SJSA1 (cell line): ENCODE results near the gene NEUROD1. TPM values are rescaled to one million over a fixed set of nuclear protein-coding genes. Genes with fewer than 3 reads are reported as not detected.
"Not testable (repeated sequence)": the region's sequence is repeated elsewhere in the genome, so short reads cannot be mapped to it uniquely, and the experiment has no call there.

Experiments used
- DNase-seq, 2 experiments: peaks; one replicate each; pipeline ENCODE4 v3.0.0-alpha.2; 2015 to 2020; ENCODE audit warnings: low spot score in 2 of 2, low read depth in 1 of 2
- H3K27ac ChIP-seq: fragments of 250-450 bp; sonication (Bioruptor Pico); 2 replicates; pipeline ENCODE4 v1.5.1; 2020; ENCODE audit warnings: mild to moderate bottlenecking, moderate library complexity
- H3K27me3 ChIP-seq: fragments of 250-450 bp; sonication (Bioruptor Pico); replicated peaks from 2 replicates; pipeline ENCODE4 v1.5.1; 2020; ENCODE audit warnings: mild to moderate bottlenecking, moderate library complexity
- H3K36me3 ChIP-seq: fragments of 250-450 bp; sonication (Bioruptor Pico); 2 replicates; pipeline ENCODE4 v1.5.1; 2020; ENCODE audit warnings: mild to moderate bottlenecking
- H3K4me1 ChIP-seq: fragments of 250-450 bp; sonication (Bioruptor Pico); replicated peaks from 2 replicates; pipeline ENCODE4 v1.6.1; 2021; ENCODE audit warnings: mild to moderate bottlenecking
- H3K4me3 ChIP-seq: fragments of 250-450 bp; sonication (Bioruptor Pico); 2 replicates; pipeline ENCODE4 v1.5.1; 2020; ENCODE audit warnings: mild to moderate bottlenecking
- H3K9me3 ChIP-seq: fragments of 250-450 bp; sonication (Bioruptor Pico); replicated peaks from 2 replicates; pipeline ENCODE4 v1.5.1; 2020; ENCODE audit warnings: mild to moderate bottlenecking
- total RNA-seq: library from RNA; depleted of rRNA; stranded (reverse); fragments of >200 nt; shearing (Covaris generic); gene quantifications from 2 replicates; pipeline ENCODE4 v1.2.3, GENCODE V29; 2014; rRNA removed

NEUROD1 gene
- not detected in 2 replicates for total RNA-seq

- Histone ChIP-seq H3K4me1 (peaks cover 14% of the 10 kb centered on the region), H3K4me3 (no peak within 1 kb of the TSS), H3K27me3 (peaks cover 74% of the 10 kb centered on the region), H3K27ac (no peak within 1 kb of the TSS), H3K36me3 (no peaks in the 10 kb centered on the region), H3K9me3 (peaks cover 17% of the 10 kb centered on the region)
- DNase-seq = no peak
These were observed at the start of gene NEUROD1 for GRCh38 chr2:181680055-181680936. TSS of gene NEUROD1 (minus strand) at chr2:181680517. CDS start at chr2:181678860, 1,657 bp downstream.

DNA sequence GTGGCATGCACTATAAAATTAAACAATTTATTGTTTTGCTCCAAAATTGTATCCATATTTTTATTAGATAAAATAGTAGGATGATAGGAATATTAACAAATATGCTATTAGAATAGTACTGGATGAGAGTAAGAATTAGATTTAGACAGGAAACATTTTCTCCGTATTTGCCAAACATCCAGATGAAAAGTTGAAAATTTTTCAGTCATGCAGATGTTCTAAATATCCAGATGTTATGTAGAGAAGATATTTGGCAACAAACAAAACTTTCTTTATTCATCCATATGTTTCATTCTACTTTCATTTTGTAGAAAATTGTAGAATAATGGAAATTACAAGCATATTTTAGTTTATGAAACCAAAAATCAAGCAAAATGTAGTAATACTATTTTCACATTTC lies 45.2 kb upstream of the NEUROD1 start:
- Histone ChIP-seq H3K27me3 (no peaks in the 10 kb centered on the region; the same call in 1 of the 2 replicates), H3K9me3 (no peaks in the 10 kb centered on the region), H3K4me3 (no peak overlapping the region), H3K36me3 (no peaks in the 10 kb centered on the region), H3K27ac (no peak overlapping the region), H3K4me1 (no peaks in the 10 kb centered on the region)
- no peak for DNase-seq

DNA sequence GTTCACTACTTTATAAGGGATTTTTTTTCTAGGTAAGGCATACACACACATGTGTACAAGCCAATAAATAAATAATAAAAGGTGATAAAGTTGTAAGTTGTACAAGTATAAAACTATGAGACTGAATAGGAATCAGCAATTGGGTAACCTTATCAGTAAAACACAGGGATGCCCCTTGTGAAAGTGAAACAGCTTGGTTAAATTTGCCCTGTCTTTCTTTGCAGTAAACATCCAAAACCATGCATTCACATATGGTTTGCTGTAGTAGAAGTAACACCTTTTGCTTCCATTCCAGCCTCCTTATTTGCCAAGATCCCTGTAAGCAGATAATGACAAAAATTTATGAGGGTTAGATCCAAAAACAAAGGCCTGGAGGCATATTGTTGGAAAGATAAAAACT lies 44.3 kb upstream of the NEUROD1 start:
- H3K4me3 ChIP-seq = no peak overlapping the region
- H3K27me3 ChIP-seq = no peaks in the 10 kb centered on the region; the same call in 1 of the 2 replicates
- no peak overlapping the region for H3K27ac ChIP-seq
- H3K9me3 ChIP-seq = no peaks in the 10 kb centered on the region
- DNase-seq = no peak
- H3K36me3 ChIP-seq = no peaks in the 10 kb centered on the region
- no peaks in the 10 kb centered on the region for H3K4me1 ChIP-seq

DNA sequence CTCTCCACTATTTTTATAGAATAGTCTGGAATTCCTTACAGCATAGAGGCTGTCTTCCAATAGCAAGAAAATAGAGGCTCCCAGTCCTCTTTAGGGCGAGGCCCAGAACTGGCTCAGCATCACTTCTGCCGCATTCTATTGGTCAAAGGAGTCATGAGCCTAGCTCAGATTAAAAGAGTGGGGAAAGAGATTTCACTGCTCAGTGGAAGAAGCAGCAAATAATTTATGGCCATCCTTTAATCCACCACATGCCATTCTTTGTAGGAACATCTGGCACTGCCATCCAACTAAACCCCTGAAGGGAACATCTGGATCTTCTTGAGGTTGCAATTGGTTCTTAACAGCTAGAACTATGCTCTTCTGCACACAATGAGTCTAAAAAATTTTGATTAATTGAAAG lies 43.4 kb upstream of the NEUROD1 start:
- DNase-seq = no peak
- Histone ChIP-seq H3K9me3 (no peaks in the 10 kb centered on the region), H3K27me3 (no peaks in the 10 kb centered on the region; the same call in 1 of the 2 replicates), H3K4me3 (no peak overlapping the region), H3K4me1 (no peaks in the 10 kb centered on the region), H3K36me3 (no peaks in the 10 kb centered on the region), H3K27ac (no peak overlapping the region)

DNA sequence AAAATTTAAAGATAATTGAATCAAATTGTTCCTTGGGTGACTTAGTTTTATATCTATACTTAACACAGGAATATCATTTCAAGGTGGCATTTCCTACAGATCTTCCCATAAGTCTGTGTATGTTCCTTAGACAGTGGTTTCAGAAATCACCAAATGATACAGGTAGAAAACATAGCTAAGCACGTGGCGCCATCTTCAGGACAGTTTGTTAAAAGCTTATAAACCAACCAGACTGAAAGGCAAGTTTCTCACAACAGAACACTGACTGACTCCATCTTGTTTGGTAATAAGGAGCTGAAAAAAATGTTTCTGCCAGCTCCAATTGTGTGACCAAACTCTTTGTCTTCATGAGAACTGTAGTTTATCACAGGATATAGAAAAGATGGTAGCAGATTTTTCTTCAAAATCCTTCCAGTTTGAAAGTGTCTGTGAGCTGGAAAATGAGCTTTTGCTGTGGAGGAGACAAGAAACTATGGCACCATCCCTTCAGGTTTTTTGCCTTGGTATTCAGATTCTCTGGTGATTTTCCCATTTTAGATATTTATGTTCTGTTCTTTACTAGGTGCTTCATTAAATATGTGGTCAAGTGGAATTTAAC lies 34.8 kb upstream of the NEUROD1 start:
- Histone ChIP-seq H3K4me3 (no peak overlapping the region), H3K27ac (no peak overlapping the region), H3K4me1 (no peaks in the 10 kb centered on the region), H3K9me3 (no peaks in the 10 kb centered on the region), H3K36me3 (no peaks in the 10 kb centered on the region), H3K27me3 (no peaks in the 10 kb centered on the region)
- DNase-seq = peak; percentile 63 to 70

GRCh38 chr2:181711051-181711450 lies 30.7 kb upstream of the NEUROD1 start:
- not testable (repeated sequence) for H3K27ac ChIP-seq, H3K9me3 ChIP-seq, DNase-seq, H3K4me3 ChIP-seq, H3K27me3 ChIP-seq, H3K36me3 ChIP-seq, H3K4me1 ChIP-seq

DNA sequence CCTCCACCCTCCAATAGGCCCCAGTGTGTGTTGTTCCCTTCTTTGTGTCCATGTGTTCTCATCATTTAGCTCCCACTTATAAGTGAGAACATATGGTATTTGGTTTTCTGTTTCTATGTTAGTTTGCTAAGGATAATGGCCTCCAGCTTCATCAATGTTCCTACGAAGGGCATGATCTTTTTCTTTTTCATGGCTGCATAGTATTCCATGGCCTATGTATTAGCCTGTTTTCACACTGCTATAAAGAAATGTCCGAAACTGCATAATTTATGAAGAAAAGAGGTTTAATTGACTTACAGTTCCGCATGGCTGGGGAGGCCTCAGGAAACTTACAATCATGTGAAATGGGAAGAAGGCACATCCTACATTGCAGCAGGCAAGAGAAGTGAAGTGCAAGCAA lies 22.2 kb upstream of the NEUROD1 start:
- H3K9me3 ChIP-seq, H3K4me3 ChIP-seq: not testable (repeated sequence)

DNA sequence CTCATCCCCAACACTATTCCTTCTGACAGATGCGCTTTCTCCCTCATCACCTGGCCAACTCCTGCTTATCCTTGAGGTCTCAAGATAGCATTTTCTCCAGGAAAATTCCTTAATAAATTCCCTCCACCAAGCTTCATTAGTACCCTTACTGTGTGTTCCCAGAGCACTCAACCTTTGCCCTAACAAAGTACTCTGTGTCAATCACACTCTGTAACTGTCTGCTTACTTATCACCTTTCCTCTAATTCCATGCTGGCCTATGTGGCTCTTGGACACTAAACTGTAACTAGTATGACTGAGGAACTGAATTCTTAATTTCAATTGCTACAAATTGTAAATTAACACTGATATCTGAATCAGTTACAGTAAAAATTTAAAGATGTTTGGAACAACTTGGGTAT lies 17.9 kb upstream of the NEUROD1 start:
- H3K27ac ChIP-seq = no peak overlapping the region
- peaks cover 7% of the 10 kb centered on the region for H3K27me3 ChIP-seq
- no peaks in the 10 kb centered on the region for H3K36me3 ChIP-seq
- no peaks in the 10 kb centered on the region for H3K4me1 ChIP-seq
- DNase-seq = no peak
- 0 out of 2 replicates have a peak, but pooled peaks cover 3% of the 10 kb centered on the region for H3K9me3 ChIP-seq
- H3K4me3 ChIP-seq = no peak overlapping the region

More for the DNA sequence above, 22.2 kb upstream of the NEUROD1 start:
- not testable (repeated sequence) for H3K36me3 ChIP-seq, H3K27me3 ChIP-seq, DNase-seq, H3K27ac ChIP-seq, H3K4me1 ChIP-seq

GRCh38 chr2:181697571-181697970 lies 17.3 kb upstream of the NEUROD1 start:
- DNase-seq = no peak
- Histone ChIP-seq H3K36me3 (no peaks in the 10 kb centered on the region), H3K27me3 (peaks cover 7% of the 10 kb centered on the region), H3K27ac (no peak overlapping the region), H3K4me3 (no peak overlapping the region), H3K9me3 (no peaks in the 10 kb centered on the region), H3K4me1 (no peaks in the 10 kb centered on the region)

- Histone ChIP-seq H3K4me1 (no peaks in the 10 kb centered on the region), H3K9me3 (no peaks in the 10 kb centered on the region)
These were observed 16.8 kb upstream of the NEUROD1 start for GRCh38 chr2:181697126-181697525.

DNA sequence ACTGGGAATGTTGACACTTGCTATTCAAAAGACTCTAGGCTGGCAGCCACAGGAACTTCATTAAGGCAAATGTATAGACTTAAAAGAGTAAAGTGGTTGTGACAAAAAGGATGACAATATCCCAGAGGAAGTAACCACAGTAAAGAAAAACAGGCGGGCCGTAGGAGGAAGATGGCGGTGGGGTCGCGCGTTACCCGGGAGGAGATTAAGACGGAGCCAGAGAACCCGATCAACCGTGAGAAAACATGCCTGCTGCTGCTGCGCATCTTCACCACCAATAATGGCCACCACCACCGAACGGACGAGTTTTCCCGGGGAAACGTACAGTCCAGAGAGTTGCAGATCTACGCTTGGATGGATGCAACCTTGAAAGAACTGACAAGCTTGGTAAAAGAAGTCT lies 14.0 kb upstream of the NEUROD1 start:
- Histone ChIP-seq H3K9me3 (no peaks in the 10 kb centered on the region), H3K36me3 (no peaks in the 10 kb centered on the region)

More at GRCh38 chr2:181697126-181697525, 16.8 kb upstream of the NEUROD1 start:
- Histone ChIP-seq H3K4me3 (no peak overlapping the region), H3K27ac (no peak overlapping the region), H3K36me3 (no peaks in the 10 kb centered on the region), H3K27me3 (peaks cover 7% of the 10 kb centered on the region)
- DNase-seq = no peak

DNA sequence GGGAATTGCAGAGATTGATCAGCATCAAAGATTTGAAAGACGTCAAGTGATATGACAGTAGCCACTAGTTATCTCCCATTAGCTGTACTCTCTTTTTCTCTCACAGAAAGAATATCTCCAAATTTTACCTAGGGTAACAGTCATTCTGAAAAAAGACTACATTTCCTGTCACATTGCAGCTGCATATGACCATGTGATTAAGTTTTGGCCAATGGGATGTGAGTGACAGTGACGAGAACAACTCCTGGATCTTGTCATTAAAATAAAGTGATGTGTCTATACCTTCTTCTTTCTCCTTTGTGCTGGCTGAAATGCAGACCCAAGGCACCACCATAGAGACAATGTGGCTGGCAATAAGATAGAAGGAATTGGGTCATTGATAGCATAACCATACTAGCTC lies 10.5 kb upstream of the NEUROD1 start:
- DNase-seq = no peak
- no peak overlapping the region for H3K27ac ChIP-seq
- no peaks in the 10 kb centered on the region for H3K9me3 ChIP-seq
- no peak overlapping the region for H3K4me3 ChIP-seq
- peaks cover 26% of the 10 kb centered on the region for H3K27me3 ChIP-seq
- no peaks in the 10 kb centered on the region for H3K4me1 ChIP-seq
- no peaks in the 10 kb centered on the region for H3K36me3 ChIP-seq

More for the DNA sequence above, 14.0 kb upstream of the NEUROD1 start:
- H3K4me3 ChIP-seq = no peak overlapping the region
- H3K4me1 ChIP-seq = no peaks in the 10 kb centered on the region
- H3K27me3 ChIP-seq = peaks cover 19% of the 10 kb centered on the region
- H3K27ac ChIP-seq = no peak overlapping the region
- DNase-seq = no peak

GRCh38 chr2:181686576-181687185 lies 6.4 kb upstream of the NEUROD1 start:
- H3K9me3 ChIP-seq = peaks cover 9% of the 10 kb centered on the region; the same call in 1 of the 2 replicates
- no peak for DNase-seq
- no peak overlapping the region for H3K4me3 ChIP-seq
- peaks cover 55% of the 10 kb centered on the region for H3K27me3 ChIP-seq
- no peak overlapping the region for H3K27ac ChIP-seq
- no peaks in the 10 kb centered on the region for H3K36me3 ChIP-seq
- peaks cover 10% of the 10 kb centered on the region for H3K4me1 ChIP-seq
